GM18909 (cell line): ENCODE data around the gene RBM12.
"Not testable (repeated sequence)": the region's sequence is repeated elsewhere in the genome, so short reads cannot be mapped to it uniquely, and the experiment has no call there.

Experiments used
- ATAC-seq: cut with Tn5 transposase; IDR thresholded peaks from one replicate; pipeline ENCODE4 v1.9.1; 2021; ENCODE audit warnings: mild to moderate bottlenecking; ENCODE audit not compliant: unreplicated experiment, poor library complexity

Gene RBM12

GRCh38 chr20:35699127-35699956, 34.6 kb upstream of the RBM12 start, which contains the start of the genes NFS1 and ROMO1:
Gene NFS1, minus strand, starts transcription at chr20:35699352. Its CDS starts 64 bp downstream, at chr20:35699288.
Gene ROMO1, plus strand, starts transcription at chr20:35699405. Its CDS starts 228 bp downstream, at chr20:35699633.
- peak; percentile 80 for ATAC-seq

DNA sequence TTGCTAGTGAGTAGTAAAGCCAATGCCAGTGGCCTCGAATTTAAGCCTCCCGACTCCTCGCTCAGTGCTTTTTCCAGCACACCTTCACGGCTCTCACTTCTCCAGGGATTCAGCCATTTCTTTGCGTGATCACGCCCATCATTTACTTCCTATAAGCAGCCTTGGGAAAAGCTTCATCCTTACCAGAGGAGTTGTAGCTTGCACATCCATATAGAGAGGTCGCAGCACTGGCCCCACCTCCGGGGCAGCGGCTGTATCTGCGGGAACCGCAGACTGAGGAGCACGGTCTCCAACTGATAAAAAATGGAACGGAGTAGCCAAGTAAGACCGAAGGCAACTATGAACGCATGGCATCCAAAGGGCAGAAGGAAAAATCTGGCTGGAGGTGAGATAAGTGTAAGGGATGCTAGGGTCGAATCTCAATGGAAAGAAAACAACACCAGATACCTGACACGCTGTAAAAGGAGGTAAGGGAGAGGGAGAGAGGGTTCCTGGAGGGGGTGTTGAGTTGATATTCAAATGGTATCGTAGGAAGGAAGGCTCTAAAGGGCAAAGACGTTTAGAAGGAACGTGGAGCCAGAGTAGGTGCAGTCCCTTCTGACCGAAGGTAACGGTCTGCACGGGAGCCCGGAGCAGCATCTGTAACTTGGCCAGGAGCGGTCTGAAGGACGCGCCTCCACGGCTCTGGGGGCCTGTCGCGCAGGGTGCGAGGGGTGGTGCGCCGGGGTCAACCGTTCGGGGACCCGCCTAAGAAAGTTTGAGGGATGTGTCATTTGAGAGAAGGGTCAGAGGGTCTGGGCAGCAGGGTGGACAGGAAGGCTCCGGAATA, 33.8 kb upstream of the RBM12 start:
- ATAC-seq: peak; percentile 29

GRCh38 chr20:35697696-35698297, 33.1 kb upstream of the RBM12 start:
- ATAC-seq: no peak

DNA sequence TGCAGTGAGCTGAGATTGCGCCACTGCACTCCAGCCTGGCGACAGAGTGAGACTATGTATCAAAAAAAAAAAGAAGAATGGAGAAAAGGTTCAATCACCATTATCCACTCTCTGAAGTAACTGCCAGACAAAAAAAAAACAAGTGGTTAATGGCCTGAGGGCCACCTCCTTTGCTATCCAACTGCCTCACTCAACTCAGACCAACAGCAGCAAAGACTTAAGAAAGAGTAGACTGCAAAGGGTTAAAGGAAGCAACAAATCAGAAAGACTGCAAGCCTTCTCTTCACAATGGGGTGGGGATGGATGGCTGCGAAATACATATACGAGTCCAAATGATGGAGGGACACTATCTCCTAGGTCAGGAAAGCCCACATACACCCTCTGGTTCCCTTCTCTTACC, 31.3 kb upstream of the RBM12 start:
- no peak for ATAC-seq

GRCh38 chr20:35695245-35695749, 30.6 kb upstream of the RBM12 start:
- no peak for ATAC-seq

DNA sequence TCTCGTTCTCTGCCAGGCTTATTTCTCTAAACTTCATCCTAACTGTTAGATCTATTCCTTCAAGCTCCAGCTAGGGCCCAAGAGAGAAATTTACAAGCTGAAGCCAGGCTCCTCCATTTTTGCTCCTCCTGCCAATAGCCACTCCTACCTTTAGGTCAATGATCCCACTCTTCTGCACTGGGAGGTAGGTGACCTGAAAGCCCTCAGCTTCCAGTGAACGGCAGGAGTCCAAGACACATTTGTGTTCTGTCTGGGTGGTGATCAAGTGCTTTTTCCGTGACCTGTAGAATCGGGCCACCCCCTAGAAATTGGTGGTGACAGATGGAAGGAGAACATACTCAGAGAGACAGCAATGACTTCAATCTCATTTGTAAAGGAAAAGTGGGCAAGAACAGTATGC, 25.6 kb upstream of the RBM12 start:
- ATAC-seq: no peak

- not testable (repeated sequence) for ATAC-seq
These were observed 22.2 kb upstream of the RBM12 start for GRCh38 chr20:35686872-35687271.

GRCh38 chr20:35685368-35685767, 20.7 kb upstream of the RBM12 start:
- not testable (repeated sequence) for ATAC-seq

GRCh38 chr20:35681960-35682359, 17.3 kb upstream of the RBM12 start:
- no peak for ATAC-seq

- ATAC-seq: no peak
These were observed 15.9 kb upstream of the RBM12 start for GRCh38 chr20:35680452-35681183.

DNA sequence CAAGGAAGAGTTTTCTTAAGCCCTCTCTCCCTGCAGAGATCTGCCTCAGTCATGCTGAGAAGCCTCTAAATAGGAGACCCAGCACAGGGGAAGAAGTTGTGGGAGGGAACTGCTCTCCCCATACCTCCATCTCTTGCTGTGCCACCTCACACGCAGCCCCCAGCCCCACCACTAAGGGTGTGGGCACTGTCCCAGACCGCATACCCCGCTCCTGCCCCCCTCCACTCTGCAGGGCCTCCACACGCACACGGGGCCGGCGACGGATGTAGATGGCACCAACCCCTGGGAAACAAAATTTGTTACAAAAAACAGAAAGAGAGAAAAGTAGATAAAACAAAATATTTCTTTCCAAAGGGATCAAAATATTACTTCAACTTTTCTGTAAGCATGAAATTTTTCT, 10.2 kb upstream of the RBM12 start:
- ATAC-seq: no peak

- no peak for ATAC-seq
These were observed 9.2 kb upstream of the RBM12 start for GRCh38 chr20:35673884-35674283.

DNA sequence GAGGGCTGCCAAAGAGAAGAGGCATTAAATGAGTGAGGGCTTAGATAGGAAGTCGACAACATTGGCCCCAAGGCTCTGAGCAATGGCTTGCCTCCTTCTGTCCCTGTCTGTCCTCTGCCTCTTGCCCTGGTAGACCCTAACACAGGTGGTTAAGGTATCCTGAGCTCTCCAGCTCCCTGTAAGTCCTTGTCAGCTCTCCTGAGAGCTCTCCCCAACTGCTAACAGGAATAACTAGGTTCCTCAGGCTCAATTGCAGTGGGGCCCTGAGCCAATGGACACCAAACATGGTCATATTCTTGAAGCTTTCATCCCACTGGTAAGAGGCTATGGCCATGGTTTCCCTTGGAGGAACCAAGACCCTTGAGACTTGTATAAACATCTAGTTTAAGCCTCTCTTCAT, 5.0 kb upstream of the RBM12 start:
- no peak for ATAC-seq

DNA sequence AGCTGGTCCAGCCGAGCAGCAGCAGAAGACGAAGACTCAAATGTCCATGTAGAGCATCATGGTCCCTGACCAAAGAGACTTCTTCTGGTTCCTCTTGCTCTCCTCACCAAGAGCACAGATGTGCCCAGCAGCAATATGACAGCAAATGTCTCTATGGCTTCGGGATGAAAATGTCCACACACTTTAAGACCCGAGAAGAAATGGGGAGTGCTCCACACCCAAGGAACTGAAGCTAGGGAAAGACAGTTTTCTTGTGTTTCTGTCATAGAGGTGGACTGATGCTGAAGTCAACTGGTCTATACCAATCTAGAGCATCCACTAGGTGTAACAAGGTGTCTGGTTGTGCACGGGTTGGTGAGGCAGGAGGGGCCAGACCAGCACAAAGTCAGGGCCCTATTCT, 4.5 kb upstream of the RBM12 start:
- no peak for ATAC-seq

- no peak for ATAC-seq
These were observed 1.2 kb upstream of the RBM12 start for GRCh38 chr20:35665949-35666288.

DNA sequence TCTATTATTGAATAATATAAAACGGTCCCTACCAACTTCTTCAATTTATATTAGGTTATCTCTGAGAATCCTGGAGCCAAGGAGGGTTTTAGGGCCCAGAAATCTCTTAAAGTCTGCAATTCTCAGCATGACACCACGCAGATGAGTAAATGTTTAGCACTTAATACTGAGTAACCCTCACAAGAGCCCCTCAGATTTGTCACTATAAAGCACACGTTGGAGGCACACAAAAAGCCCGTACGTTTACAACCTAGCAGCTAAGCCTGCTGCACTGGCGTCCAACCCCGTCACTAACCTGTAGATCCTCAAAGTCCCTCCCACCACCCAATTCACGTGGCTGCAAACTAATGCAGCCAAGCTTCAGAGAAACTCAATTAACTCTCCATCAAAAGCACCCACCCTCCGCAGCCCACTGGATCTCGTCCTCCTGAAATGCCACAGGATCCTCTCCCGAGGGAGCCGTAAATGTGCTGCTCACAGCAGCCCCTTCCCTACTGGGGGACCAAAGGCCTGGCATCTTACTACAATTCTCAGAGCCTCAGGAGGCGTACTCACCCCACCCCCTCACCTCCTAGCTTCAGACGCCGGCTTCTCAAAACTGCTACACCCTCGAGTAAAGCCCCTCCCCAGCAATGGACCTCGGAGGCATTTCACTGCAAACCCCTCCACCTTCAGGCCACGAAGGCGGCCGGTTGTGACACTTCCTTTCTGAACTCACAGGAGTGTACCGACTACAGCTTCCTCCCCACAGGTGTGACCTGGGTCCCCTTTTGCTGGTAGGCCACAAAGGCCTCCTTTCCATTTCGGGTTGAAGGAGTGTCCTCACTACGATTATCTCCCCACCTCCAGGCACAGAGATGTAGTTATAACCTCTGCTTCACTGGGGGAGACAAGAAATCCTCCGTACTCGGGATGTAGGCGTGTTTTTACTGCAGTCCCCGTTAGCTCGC, 909 bp downstream of the RBM12 start:
- ATAC-seq: peak; percentile 25

DNA sequence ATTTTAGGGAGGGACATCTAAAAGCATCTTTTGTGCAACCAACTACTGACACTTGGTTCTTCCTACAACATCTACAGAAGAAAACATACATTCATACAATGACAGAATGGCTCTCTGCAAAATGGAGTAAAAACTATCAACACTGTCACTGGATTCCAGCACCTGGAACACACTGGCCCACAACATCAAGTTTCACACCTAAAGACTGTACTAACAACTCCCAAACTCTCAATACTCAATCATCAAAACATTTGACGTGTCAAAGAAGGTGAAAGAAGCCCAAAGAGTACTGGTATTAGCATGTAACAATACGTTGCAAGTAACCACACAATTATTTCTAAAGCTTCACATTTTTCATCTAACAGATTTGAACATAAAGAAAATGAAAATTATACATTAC, 2.1 kb downstream of the RBM12 start:
- no peak for ATAC-seq

DNA sequence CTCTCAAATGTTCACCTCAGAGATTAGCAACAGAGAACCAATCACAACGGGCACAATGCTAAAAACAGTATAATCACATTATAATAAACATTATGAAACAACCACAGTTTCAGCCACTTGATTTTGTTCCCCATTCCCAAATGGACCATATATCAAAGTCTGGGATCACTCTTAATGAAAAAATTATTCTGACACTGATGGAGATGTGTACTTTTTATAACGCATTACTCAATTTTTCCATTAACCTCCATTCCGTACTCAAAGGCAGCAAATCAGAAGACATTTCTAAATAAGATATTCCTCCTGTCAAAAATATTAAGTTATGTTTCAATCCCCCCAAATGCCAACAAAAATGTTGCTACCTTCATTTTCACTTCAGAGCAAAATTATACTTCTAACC, 2.8 kb downstream of the RBM12 start:
- ATAC-seq: no peak

- no peak for ATAC-seq
These were observed 3.6 kb downstream of the RBM12 start for GRCh38 chr20:35661053-35661452.
